ENCODE data around the gene CDKL4. TPM values are rescaled to one million over a fixed set of nuclear protein-coding genes. Genes with fewer than 3 reads are reported as not detected.

Gene CDKL4
- total RNA-seq, 6 experiments from 2014 or later, result 0.14 to 0.54 (median 0.34) TPM; not detected in 1

- no peak for DNase-seq
- Mint-ChIP-seq H3K36me3 (ENCODE audit: low read depth) (no peaks in the 10 kb centered on the region), H3K4me3 (no peak overlapping the region), H3K27me3 (ENCODE audit: insufficient read depth) (no peaks in the 10 kb centered on the region; the same call in 1 of the 2 replicates), H3K27ac (no peak overlapping the region), H3K9me3 (no peaks in the 10 kb centered on the region), H3K4me1 (ENCODE audit: low read depth) (no peaks in the 10 kb centered on the region)
- no peak for TF ChIP-seq CTCF (IDR thresholded peaks at IDR 0.05)
Observed at GRCh38 chr2:39221459-39221858, 22.3 kb downstream of the CDKL4 start.

- TF ChIP-seq CTCF (IDR thresholded peaks at IDR 0.05), result no peak
- H3K4me3 Mint-ChIP-seq, result no peak overlapping the region
- DNase-seq, result no peak
- H3K27ac Mint-ChIP-seq, result no peak overlapping the region
- no peaks in the 10 kb centered on the region for H3K9me3 Mint-ChIP-seq
- H3K36me3 Mint-ChIP-seq (ENCODE audit: low read depth), result no peaks in the 10 kb centered on the region
- no peaks in the 10 kb centered on the region for H3K4me1 Mint-ChIP-seq (ENCODE audit: low read depth)
- no peaks in the 10 kb centered on the region; the same call in 1 of the 2 replicates for H3K27me3 Mint-ChIP-seq (ENCODE audit: insufficient read depth)
Observed at GRCh38 chr2:39220136-39220535, 23.6 kb downstream of the CDKL4 start.

- no peak for TF ChIP-seq CTCF (IDR thresholded peaks at IDR 0.05)
- Mint-ChIP-seq H3K27me3 (ENCODE audit: insufficient read depth) (no peaks in the 10 kb centered on the region; the same call in 1 of the 2 replicates), H3K4me1 (ENCODE audit: low read depth) (no peaks in the 10 kb centered on the region), H3K9me3 (no peaks in the 10 kb centered on the region), H3K4me3 (no peak overlapping the region), H3K36me3 (ENCODE audit: low read depth) (no peaks in the 10 kb centered on the region), H3K27ac (no peak overlapping the region)
- no peak for DNase-seq
Observed at GRCh38 chr2:39218391-39218790, 25.4 kb downstream of the CDKL4 start.

- no peak for TF ChIP-seq CTCF (IDR thresholded peaks at IDR 0.05)
- H3K4me1 Mint-ChIP-seq (ENCODE audit: low read depth), result no peaks in the 10 kb centered on the region
- no peak for DNase-seq
- H3K4me3 Mint-ChIP-seq, result no peak overlapping the region
- no peaks in the 10 kb centered on the region for H3K36me3 Mint-ChIP-seq (ENCODE audit: low read depth)
- H3K27me3 Mint-ChIP-seq (ENCODE audit: insufficient read depth), result no peaks in the 10 kb centered on the region; the same call in 1 of the 2 replicates
- no peak overlapping the region for H3K27ac Mint-ChIP-seq
- H3K9me3 Mint-ChIP-seq, result no peaks in the 10 kb centered on the region
Observed at GRCh38 chr2:39217192-39217550, 26.6 kb downstream of the CDKL4 start.

GRCh38 chr2:39216346-39217191 lies 27.2 kb downstream of the CDKL4 start:
- no peak overlapping the region for H3K27ac Mint-ChIP-seq
- no peaks in the 10 kb centered on the region for H3K36me3 Mint-ChIP-seq (ENCODE audit: low read depth)
- H3K9me3 Mint-ChIP-seq, result no peaks in the 10 kb centered on the region
- H3K4me1 Mint-ChIP-seq (ENCODE audit: low read depth), result no peaks in the 10 kb centered on the region
- no peak for TF ChIP-seq CTCF (IDR thresholded peaks at IDR 0.05)
- no peak overlapping the region for H3K4me3 Mint-ChIP-seq
- H3K27me3 Mint-ChIP-seq (ENCODE audit: insufficient read depth), result no peaks in the 10 kb centered on the region; the same call in 1 of the 2 replicates
- DNase-seq, result no peak

All from HFFc6 (cell line).